ENCODE results near the gene MTHFD1L.
"Not testable (repeated sequence)": the region's sequence is repeated elsewhere in the genome, so short reads cannot be mapped to it uniquely, and the experiment has no call there.

Gene MTHFD1L

DNA sequence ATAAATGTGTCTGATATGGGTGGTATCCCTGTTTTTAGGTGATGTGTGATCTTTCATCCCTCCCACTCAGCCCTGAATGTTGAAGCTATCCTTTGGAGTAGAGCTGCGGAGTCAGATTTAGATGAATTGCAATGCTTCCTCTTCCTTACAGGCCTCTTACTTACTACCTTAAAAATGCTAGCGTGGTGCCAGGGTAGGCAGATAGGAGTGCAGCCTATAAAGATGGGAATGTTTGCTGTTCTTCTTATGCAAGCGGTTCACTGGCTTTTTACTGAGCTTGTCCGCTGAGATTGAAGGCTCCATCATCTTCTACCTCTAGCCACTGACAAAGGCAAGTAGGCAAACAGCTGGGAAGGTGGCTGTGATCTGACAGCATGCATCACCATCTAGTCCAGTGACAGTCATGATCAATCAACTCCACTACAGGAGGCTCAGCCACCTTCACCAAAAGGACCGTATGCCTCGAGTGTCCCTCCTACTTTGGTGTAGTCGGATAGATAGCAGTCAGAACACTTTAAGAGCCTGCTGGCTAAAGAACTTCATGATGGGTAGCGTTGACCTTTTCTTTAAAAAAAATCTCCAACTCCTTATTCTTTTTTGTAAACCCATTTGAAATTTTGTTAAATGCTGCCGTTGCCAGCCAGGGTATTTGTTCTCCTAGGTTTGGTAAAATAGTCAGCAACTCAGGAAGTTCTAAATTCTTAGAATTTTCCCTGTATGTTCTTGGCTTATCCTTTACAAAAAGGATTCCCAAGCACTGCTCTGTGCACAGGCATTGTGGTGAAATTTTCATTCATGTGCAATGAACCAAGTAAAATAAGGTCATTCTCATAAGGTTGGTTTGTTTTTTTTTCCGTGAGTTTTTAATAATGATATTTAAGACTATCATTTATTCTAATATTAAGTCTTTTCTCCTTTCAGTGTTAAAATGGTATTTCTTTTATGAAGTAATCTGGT is 169.6 kb downstream of the MTHFD1L start:
- Histone ChIP-seq H3K4me1 (ENCODE audit: control insufficient read depth in 1 of 2, insufficient read depth in 2 of 2, low read length in 2 of 2) (no peaks in the 10 kb centered on the region), H3K9me3 (ENCODE audit: control insufficient read depth in 1 of 2, low read length in 2 of 2) (no peaks in the 10 kb centered on the region), H3K27me3 (ENCODE audit: low read depth, low read length) (no peaks in the 10 kb centered on the region), H3K4me3 (ENCODE audit: low read depth in 1 of 2, low read length in 2 of 2) (no peak overlapping the region), H3K36me3 (ENCODE audit: control insufficient read depth in 1 of 2, insufficient read depth in 2 of 2, low read length in 2 of 2) (peaks cover 0 to 14% of the 10 kb centered on the region in 2 donors), H3K27ac (ENCODE audit: low read length) (peak overlapping the region; percentile 56)

DNA sequence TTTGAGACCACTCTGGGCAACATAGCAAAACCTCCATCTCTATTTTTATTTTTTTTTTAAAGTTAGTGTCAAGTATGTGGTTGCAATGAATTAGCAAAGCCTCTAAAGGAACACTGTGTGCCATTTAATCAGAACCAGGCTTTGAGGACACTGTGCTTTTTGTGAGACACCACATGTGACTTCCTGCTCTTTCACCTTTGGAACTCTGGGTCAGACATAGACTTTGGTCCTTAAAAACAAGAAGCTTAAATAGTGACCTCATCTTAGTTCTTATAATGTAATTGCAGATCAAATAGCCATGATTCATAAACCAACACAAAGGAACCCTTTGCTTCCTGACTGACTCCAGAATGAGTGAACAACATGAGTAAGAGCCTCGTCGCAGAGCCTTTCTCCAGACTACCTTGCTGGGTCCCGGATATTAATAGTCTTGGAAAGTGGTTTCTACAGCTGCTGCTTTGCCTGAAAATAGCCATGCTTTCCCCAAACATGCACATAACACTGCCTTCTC is 170.8 kb downstream of the MTHFD1L start:
- not testable (repeated sequence) for H3K27me3 ChIP-seq (ENCODE audit: low read depth, low read length); H3K4me3 ChIP-seq (ENCODE audit: low read depth in 1 of 2, low read length in 2 of 2); H3K4me1 ChIP-seq (ENCODE audit: control insufficient read depth in 1 of 2, insufficient read depth in 2 of 2, low read length in 2 of 2); H3K9me3 ChIP-seq (ENCODE audit: control insufficient read depth in 1 of 2, low read length in 2 of 2)
- Histone ChIP-seq H3K36me3 (ENCODE audit: control insufficient read depth in 1 of 2, insufficient read depth in 2 of 2, low read length in 2 of 2) (peaks cover 0 to 14% of the 10 kb centered on the region in 2 donors), H3K27ac (ENCODE audit: low read length) (peak overlapping the region; percentile 67)

DNA sequence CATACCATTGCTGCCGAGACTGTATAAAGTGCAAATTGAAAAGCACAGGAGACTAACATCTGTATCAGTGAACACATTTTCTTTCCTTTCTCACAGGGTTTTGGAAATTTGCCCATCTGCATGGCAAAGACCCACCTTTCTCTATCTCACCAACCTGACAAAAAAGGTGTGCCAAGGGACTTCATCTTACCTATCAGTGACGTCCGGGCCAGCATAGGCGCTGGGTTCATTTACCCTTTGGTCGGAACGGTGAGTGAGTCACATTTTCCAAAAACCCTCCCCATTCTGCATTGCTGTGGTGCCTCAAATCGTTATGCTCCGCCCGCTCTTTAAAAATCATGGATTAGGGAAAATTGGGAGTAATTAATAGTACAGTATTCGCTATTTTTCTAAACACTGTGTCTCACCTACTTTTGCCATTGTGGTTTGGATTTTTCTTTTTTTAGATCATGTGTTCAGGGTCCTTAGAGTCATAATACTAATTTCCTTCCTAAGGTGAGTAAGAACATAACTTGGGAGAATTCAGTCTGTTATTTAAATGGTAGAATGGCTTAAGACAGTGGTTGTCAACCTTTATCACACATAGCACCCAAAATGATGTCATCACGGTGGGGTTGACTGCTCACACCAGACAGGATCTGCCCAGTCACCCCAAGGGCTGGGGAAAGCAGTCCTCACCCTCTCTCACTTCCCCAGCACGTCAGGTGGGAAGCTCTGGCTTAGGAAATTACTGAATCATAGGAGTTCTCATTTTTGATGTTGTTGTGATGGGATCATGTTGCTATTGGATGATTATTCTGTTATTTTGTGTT is 171.6 kb downstream of the MTHFD1L start:
- H3K36me3 ChIP-seq (ENCODE audit: control insufficient read depth in 1 of 2, insufficient read depth in 2 of 2, low read length in 2 of 2) = peaks cover 0 to 14% of the 10 kb centered on the region in 2 donors
- H3K4me3 ChIP-seq (ENCODE audit: low read depth in 1 of 2, low read length in 2 of 2) = no peak overlapping the region
- H3K9me3 ChIP-seq (ENCODE audit: control insufficient read depth in 1 of 2, low read length in 2 of 2) = no peaks in the 10 kb centered on the region
- H3K27ac ChIP-seq (ENCODE audit: low read length) = peak overlapping the region; percentile 67
- no peaks in the 10 kb centered on the region for H3K27me3 ChIP-seq (ENCODE audit: low read depth, low read length)
- H3K4me1 ChIP-seq (ENCODE audit: control insufficient read depth in 1 of 2, insufficient read depth in 2 of 2, low read length in 2 of 2) = no peaks in the 10 kb centered on the region

DNA sequence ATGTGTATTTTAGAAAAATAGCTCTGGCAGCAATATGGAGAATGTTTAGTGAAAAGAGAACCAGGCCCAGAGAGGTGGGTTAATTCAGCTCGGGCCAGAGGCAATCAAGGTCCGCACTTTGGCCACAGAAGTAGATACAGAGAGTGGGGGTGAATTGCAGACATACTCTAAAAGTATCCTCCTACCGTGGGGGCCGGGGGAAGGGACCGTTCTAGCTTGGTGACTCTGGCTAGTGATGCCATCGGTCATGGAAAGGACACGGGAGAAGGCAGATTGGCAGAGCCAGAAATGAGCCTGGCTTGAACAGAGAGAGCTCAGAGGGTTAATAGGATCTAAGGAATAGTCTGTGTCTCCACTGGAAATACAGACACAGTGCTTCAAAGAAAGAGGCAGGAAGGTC is 173.1 kb downstream of the MTHFD1L start:
- no peak overlapping the region for H3K4me3 ChIP-seq (ENCODE audit: low read depth in 1 of 2, low read length in 2 of 2)
- H3K4me1 ChIP-seq (ENCODE audit: control insufficient read depth in 1 of 2, insufficient read depth in 2 of 2, low read length in 2 of 2) = no peaks in the 10 kb centered on the region
- no peaks in the 10 kb centered on the region for H3K27me3 ChIP-seq (ENCODE audit: low read depth, low read length)
- no peaks in the 10 kb centered on the region for H3K9me3 ChIP-seq (ENCODE audit: control insufficient read depth in 1 of 2, low read length in 2 of 2)
- no peak overlapping the region for H3K27ac ChIP-seq (ENCODE audit: low read length)
- peaks cover 0 to 14% of the 10 kb centered on the region in 2 donors for H3K36me3 ChIP-seq (ENCODE audit: control insufficient read depth in 1 of 2, insufficient read depth in 2 of 2, low read length in 2 of 2)

DNA sequence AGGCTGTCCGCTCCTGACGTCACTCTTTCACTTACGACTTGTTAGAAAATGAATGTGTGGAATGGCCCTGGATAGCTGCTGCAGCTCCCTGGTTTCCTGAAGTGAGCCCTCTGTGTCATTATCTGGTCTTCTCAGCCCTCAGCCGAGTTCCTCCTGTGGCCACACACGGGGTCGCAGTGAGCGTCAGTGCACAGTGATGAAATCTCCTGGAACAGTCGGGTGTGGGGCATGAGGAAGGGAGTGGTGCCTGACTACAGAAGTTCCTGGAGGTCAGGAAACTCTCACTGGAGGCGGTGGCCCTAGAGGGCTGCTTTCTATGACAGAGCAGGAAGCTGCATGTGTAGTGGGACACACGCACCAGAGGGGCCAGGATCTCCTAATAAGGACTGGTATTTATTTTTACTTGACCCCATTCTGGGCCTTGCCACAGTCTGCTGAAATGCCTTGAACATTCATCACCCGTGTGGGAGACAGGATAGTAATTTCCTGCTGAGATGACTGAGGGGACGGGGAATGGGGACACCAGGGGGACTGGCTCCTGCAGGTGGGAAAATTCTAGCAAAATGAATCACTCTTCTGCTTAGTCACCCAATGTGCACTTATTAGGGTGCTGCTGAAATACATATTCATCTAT is 175.5 kb downstream of the MTHFD1L start:
- not testable (repeated sequence) for H3K36me3 ChIP-seq (ENCODE audit: control insufficient read depth in 1 of 2, insufficient read depth in 2 of 2, low read length in 2 of 2); H3K9me3 ChIP-seq (ENCODE audit: control insufficient read depth in 1 of 2, low read length in 2 of 2); H3K4me1 ChIP-seq (ENCODE audit: control insufficient read depth in 1 of 2, insufficient read depth in 2 of 2, low read length in 2 of 2); H3K27me3 ChIP-seq (ENCODE audit: low read depth, low read length)
- Histone ChIP-seq H3K27ac (ENCODE audit: low read length) (peak overlapping the region; percentile 57), H3K4me3 (ENCODE audit: low read depth in 1 of 2, low read length in 2 of 2) (peak overlapping the region in 1 of 2 donors; percentile 14)

DNA sequence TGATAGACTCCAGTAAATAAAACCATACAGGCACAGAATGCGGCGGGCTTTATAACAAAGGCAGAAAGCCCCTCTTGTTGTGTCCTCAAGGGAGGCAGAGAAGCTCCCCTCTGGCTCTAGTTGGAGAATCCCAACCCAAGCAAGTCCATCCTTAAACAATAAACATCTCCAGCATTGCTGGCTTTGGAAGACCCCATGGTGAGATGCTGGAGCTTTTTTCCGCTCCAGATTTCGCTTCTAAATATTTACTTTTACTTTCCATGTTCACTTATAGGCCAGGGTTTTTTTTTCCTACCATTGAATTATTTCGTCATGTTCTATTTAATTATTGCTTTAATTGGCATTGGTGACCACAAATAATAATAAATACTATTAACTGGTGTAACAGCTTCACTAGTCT is 176.2 kb downstream of the MTHFD1L start:
- Histone ChIP-seq H3K9me3 (ENCODE audit: control insufficient read depth in 1 of 2, low read length in 2 of 2) (no peaks in the 10 kb centered on the region), H3K27me3 (ENCODE audit: low read depth, low read length) (no peaks in the 10 kb centered on the region), H3K4me1 (ENCODE audit: control insufficient read depth in 1 of 2, insufficient read depth in 2 of 2, low read length in 2 of 2) (peaks cover 3 to 7% of the 10 kb centered on the region in 2 donors), H3K36me3 (ENCODE audit: control insufficient read depth in 1 of 2, insufficient read depth in 2 of 2, low read length in 2 of 2) (peaks cover 0 to 4% of the 10 kb centered on the region in 2 donors), H3K27ac (ENCODE audit: low read length) (peak overlapping the region; percentile 57), H3K4me3 (ENCODE audit: low read depth in 1 of 2, low read length in 2 of 2) (peak overlapping the region in 1 of 2 donors; percentile 14)

DNA sequence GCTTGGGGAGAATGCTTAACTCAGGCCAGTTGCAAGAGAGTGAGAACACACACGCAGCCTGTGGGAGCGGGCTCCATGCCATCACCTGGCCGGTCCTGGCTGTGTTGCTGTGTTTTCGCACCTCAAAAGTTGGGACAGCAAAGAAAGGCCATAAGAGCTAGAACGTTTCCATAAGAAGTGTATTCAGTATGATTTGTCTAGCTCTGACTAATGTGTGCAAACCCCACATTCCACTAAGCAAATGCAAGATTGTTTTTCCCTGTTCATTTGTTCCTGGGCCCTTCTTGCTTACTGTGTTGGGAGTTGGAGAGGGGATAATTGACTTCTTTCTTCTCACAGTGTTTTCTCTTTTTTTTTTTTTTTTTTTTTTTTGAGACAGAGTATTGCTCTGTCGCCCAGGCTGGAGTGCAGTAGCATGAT is 177.4 kb downstream of the MTHFD1L start:
- not testable (repeated sequence) for H3K27ac ChIP-seq (ENCODE audit: low read length); H3K36me3 ChIP-seq (ENCODE audit: control insufficient read depth in 1 of 2, insufficient read depth in 2 of 2, low read length in 2 of 2); H3K4me3 ChIP-seq (ENCODE audit: low read depth in 1 of 2, low read length in 2 of 2); H3K9me3 ChIP-seq (ENCODE audit: control insufficient read depth in 1 of 2, low read length in 2 of 2); H3K4me1 ChIP-seq (ENCODE audit: control insufficient read depth in 1 of 2, insufficient read depth in 2 of 2, low read length in 2 of 2); H3K27me3 ChIP-seq (ENCODE audit: low read depth, low read length)

DNA sequence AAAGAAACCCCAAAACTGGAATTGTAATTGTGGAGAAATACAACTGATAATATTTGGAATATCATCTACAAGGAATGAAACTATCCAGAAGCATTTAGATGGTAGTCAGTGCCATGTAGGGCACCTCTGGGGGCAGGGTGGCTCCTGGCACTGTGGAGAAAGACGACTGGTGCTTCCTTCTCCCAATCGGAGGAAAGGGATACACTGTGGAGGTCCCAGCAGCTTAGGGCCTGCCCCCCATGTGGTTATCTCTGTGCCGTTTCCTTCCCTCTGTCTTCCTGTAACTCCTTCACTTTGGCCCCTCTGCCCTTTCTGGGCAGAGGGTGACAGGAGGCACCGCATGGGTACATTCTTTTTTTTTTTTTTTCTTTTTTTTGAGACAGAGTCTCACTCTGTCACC is 178.4 kb downstream of the MTHFD1L start:
- H3K9me3 ChIP-seq (ENCODE audit: control insufficient read depth in 1 of 2, low read length in 2 of 2) = no peaks in the 10 kb centered on the region
- peaks cover 3 to 7% of the 10 kb centered on the region in 2 donors for H3K4me1 ChIP-seq (ENCODE audit: control insufficient read depth in 1 of 2, insufficient read depth in 2 of 2, low read length in 2 of 2)
- H3K4me3 ChIP-seq (ENCODE audit: low read depth in 1 of 2, low read length in 2 of 2) = no peak overlapping the region
- no peaks in the 10 kb centered on the region for H3K27me3 ChIP-seq (ENCODE audit: low read depth, low read length)
- H3K27ac ChIP-seq (ENCODE audit: low read length) = no peak overlapping the region
- H3K36me3 ChIP-seq (ENCODE audit: control insufficient read depth in 1 of 2, insufficient read depth in 2 of 2, low read length in 2 of 2) = no peaks in the 10 kb centered on the region

DNA sequence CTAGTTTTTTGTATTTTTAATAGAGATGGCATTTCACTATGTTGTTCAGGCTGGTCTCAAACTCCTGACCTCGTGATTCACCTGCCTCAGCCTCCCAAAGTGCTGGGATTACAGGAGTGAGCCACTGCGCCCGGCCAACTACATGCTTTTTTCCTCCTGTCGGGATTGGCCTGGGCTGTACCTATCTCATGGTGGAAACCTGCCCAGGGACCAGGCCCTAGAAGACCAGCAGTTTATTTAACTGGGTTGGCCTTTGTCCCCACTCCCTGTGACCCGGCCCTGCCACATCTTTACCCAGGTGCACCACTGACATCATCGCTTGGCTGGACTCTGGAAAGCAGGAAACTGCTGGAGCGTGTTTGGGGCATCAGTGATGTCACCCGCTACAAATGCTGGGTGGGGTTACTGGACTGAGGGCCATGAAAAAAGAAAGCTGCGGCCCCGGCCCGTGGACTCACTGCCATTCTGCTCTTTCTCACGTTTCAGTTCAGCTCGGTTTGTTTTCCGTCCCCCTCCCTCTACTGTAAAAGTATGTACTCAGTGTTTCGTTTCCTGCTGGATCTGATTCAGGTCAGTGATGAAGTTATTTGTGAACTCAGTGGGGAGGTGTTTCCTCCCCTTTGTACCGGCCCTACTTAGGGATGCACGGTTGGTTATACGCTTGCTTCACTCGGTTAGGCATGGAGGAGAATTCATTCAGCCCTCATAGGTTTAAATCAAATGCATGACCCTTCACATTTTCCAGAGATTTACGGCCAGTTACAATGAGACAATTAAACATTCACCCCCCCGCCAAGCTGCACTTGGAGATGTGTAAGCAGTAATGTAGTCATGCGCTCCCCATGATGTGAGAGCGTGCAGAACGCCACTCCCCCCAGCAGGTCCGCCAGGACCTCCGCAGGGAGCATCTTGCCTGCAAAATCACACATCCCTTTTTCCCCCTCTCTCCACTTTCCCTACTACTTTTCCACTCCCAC is 179.3 kb downstream of the MTHFD1L start:
- peak overlapping the region; percentile 75 for H3K27ac ChIP-seq (ENCODE audit: low read length)
- H3K4me3 ChIP-seq (ENCODE audit: low read depth in 1 of 2, low read length in 2 of 2) = no peak overlapping the region

DNA sequence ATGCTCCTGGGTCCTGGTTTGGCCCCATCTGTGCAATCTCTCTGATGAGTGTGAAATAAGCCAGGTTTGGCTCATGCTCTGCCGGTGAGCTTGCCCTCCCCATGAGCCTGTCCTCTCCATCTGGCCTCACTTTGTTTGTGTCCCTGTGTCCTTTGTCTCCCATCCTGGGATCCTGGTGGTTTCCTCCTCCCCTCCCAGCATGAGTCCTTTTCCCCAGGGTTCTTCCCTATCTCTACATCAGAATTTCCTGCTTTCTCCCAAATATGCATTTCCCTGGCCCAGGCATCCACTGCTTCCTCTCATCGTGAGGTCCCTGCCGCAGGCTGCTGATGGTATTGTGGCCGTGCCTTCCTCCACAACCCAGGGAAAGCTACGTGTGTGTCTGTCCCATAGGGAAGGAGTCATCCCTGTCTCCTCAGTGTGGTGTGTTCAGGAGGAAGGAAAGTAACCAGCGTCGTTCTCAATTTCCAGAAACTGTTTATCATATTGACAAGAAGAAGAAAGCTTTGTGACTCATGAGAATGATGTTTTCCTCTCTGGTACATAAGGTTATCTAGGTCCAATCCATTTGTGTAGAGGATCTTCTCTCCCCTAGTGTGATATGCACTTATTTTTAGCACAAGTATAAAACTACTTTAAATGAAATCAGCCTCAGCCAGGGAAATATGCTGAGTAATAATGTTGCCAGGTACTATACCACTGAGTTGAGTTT is 180.2 kb downstream of the MTHFD1L start:
- not testable (repeated sequence) for H3K9me3 ChIP-seq (ENCODE audit: control insufficient read depth in 1 of 2, low read length in 2 of 2); H3K4me3 ChIP-seq (ENCODE audit: low read depth in 1 of 2, low read length in 2 of 2); H3K4me1 ChIP-seq (ENCODE audit: control insufficient read depth in 1 of 2, insufficient read depth in 2 of 2, low read length in 2 of 2); H3K27me3 ChIP-seq (ENCODE audit: low read depth, low read length); H3K36me3 ChIP-seq (ENCODE audit: control insufficient read depth in 1 of 2, insufficient read depth in 2 of 2, low read length in 2 of 2)
- peak overlapping the region; percentile 75 for H3K27ac ChIP-seq (ENCODE audit: low read length)

More for the DNA sequence above, 179.3 kb downstream of the MTHFD1L start:
- Histone ChIP-seq H3K4me1 (ENCODE audit: control insufficient read depth in 1 of 2, insufficient read depth in 2 of 2, low read length in 2 of 2) (peaks cover 3 to 7% of the 10 kb centered on the region in 2 donors), H3K27me3 (ENCODE audit: low read depth, low read length) (no peaks in the 10 kb centered on the region), H3K9me3 (ENCODE audit: control insufficient read depth in 1 of 2, low read length in 2 of 2) (no peaks in the 10 kb centered on the region), H3K36me3 (ENCODE audit: control insufficient read depth in 1 of 2, insufficient read depth in 2 of 2, low read length in 2 of 2) (no peaks in the 10 kb centered on the region)
